ENCODE measurements around the gene HSPH1. TPM values are rescaled to one million over a fixed set of nuclear protein-coding genes. Genes with fewer than 3 reads are reported as not detected.

HSPH1 gene
- total RNA-seq, 1 donor from 2014 or later: 26.3 TPM

DNA sequence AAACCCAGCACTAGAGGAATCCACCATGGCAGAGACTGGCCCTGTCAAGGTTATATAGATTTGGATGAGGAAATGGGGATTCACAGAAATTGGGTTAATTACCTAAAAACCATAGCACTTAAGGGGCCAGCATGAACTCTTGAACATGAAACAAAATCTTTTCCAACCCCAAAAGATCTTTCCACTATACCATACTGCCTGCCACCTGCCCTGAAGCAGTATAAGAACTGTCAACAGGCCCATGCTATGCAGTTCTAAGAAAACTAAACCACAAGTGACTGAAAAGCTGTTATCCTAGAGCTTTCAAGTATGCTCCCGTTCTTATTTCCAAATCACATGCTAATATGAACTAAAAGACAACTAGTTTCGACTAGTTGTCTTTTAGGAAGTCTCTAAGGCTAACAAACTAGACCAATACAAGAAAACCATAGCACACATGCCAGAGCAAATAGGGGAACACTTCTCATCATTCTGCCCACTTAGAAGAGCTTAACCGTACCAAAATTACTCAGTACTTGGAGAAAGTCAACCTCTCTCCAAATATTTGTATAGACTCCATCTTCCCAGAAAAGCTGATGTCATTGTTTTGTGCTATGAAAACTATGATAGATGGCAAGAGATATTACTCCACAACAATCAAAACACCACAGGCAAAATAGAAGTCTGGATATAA lies 27.5 kb downstream of the HSPH1 start:
- Histone ChIP-seq H3K27me3 (ENCODE audit: control insufficient read depth, insufficient read depth, low read length) (no peaks in the 10 kb centered on the region), H3K36me3 (ENCODE audit: control insufficient read depth, insufficient read depth, low read length) (peaks cover 10% of the 10 kb centered on the region), H3K4me3 (ENCODE audit: low read depth, low read length) (no peak overlapping the region)
- FAIRE-seq (peak; percentile 13), DNase-seq (ENCODE audit: low read depth) (no peak)
- TF ChIP-seq, protein P1, sequence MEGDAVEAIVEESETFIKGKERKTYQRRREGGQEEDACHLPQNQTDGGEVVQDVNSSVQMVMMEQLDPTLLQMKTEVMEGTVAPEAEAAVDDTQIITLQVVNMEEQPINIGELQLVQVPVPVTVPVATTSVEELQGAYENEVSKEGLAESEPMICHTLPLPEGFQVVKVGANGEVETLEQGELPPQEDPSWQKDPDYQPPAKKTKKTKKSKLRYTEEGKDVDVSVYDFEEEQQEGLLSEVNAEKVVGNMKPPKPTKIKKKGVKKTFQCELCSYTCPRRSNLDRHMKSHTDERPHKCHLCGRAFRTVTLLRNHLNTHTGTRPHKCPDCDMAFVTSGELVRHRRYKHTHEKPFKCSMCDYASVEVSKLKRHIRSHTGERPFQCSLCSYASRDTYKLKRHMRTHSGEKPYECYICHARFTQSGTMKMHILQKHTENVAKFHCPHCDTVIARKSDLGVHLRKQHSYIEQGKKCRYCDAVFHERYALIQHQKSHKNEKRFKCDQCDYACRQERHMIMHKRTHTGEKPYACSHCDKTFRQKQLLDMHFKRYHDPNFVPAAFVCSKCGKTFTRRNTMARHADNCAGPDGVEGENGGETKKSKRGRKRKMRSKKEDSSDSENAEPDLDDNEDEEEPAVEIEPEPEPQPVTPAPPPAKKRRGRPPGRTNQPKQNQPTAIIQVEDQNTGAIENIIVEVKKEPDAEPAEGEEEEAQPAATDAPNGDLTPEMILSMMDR (IDR thresholded peaks at IDR 0.05; ENCODE audit: insufficient read depth, low read length, severe bottlenecking): no peak

DNA sequence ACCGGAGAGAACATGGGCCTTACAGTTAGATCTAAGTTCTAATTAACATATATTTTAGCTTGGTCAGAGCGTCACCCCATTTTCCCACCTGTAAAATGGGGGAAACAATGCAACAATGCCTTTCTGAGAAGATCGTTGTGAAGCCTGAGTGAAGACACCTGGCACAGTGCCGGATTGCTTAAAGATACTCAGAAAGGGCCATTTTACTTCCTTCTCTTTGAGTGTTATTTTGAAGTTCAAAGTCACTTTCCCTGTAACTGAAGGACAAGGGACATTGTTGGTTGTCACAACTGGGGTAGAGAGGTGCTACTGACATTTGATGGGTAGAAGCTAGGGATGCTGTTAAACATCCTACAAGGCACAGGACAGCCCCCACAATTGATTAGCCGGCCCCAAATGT lies 28.1 kb downstream of the HSPH1 start:
- TF ChIP-seq, protein P1 (IDR thresholded peaks at IDR 0.05; ENCODE audit: insufficient read depth, low read length, severe bottlenecking): no peak
- Histone ChIP-seq H3K27me3 (ENCODE audit: control insufficient read depth, insufficient read depth, low read length) (no peaks in the 10 kb centered on the region), H3K4me3 (ENCODE audit: low read depth, low read length) (no peak overlapping the region), H3K36me3 (ENCODE audit: control insufficient read depth, insufficient read depth, low read length) (peaks cover 8% of the 10 kb centered on the region)
- FAIRE-seq: no peak
- no peak for DNase-seq (ENCODE audit: low read depth)

DNA sequence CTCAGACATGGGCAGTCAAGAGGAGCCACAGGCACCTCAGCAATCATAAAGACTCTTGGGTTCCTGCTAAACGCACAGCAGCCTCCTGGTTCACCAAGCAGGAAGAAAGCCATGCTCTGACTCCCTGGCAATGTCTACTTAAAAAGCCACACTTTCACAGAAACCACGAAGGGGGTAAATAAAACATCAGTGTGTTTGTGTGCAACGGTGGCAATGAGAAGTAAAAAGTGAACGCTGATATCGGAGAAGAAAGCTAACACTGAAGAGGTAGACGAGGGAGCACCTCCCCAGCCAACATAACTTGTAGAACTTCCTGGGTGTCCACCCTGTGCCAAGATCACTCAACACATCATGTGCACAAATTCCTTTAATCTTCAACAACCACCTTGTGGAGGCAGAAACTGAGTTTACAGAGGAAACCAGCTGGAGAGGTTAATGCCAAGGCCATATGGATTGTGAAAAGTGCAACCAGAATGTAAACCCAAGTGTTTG lies 30.2 kb downstream of the HSPH1 start:
- H3K36me3 ChIP-seq (ENCODE audit: control insufficient read depth, insufficient read depth, low read length): no peaks in the 10 kb centered on the region
- TF ChIP-seq, protein P1 (IDR thresholded peaks at IDR 0.05; ENCODE audit: insufficient read depth, low read length, severe bottlenecking): no peak
- H3K4me3 ChIP-seq (ENCODE audit: low read depth, low read length): no peak overlapping the region
- DNase-seq (ENCODE audit: low read depth): no peak
- FAIRE-seq: no peak
- no peaks in the 10 kb centered on the region for H3K27me3 ChIP-seq (ENCODE audit: control insufficient read depth, insufficient read depth, low read length)

DNA sequence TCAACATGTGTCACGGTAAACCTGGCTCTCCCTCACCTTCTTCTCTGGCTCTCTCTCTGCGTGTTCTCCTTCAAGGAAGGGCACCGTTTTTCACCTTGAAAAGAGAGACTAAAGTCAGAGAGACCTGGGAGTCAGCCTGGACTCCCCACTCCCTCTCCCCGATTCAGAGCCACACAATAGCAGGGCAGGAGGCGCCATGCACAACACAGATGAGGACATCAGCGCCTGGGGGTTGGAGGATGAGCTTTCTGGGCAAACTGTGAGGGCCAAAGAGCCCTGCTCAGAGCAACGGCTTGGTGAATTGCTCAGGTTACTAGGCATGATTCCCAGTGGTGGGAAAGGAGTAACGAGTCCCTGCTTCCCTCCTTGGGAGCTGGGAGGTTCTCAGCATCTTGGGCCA lies 32.3 kb downstream of the HSPH1 start:
- Histone ChIP-seq H3K36me3 (ENCODE audit: control insufficient read depth, insufficient read depth, low read length) (no peaks in the 10 kb centered on the region), H3K27me3 (ENCODE audit: control insufficient read depth, insufficient read depth, low read length) (no peaks in the 10 kb centered on the region), H3K4me3 (ENCODE audit: low read depth, low read length) (no peak overlapping the region)
- DNase-seq (ENCODE audit: low read depth) (no peak), FAIRE-seq (peak; percentile 60)
- TF ChIP-seq, protein P1 (IDR thresholded peaks at IDR 0.05; ENCODE audit: insufficient read depth, low read length, severe bottlenecking): no peak

DNA sequence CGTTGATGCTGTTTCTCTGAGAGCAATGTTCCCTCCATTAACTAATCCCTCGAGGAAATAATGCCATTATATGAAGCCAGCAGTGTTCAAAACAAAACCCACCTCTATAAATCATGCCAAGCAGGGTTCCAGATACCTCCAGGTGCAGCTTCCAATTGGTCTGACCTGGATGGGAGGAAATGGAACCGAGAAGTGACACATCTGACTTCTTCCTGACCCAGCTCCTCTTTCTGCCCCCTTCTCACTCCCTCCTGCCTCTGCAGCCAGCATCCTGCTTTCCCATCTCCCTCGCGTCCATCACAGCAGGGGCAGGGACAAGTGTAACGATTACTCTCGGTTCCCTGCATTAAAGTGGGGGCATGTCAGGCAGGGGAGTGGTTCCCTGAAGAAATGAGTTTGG lies 37.5 kb downstream of the HSPH1 start:
- Histone ChIP-seq H3K36me3 (ENCODE audit: control insufficient read depth, insufficient read depth, low read length) (no peaks in the 10 kb centered on the region), H3K27me3 (ENCODE audit: control insufficient read depth, insufficient read depth, low read length) (no peaks in the 10 kb centered on the region), H3K4me3 (ENCODE audit: low read depth, low read length) (no peak overlapping the region)
- TF ChIP-seq, protein P1 (IDR thresholded peaks at IDR 0.05; ENCODE audit: insufficient read depth, low read length, severe bottlenecking): no peak
- FAIRE-seq: no peak
- no peak for DNase-seq (ENCODE audit: low read depth)
